Measurements from ENCODE around the gene CCDC68.

CCDC68 gene
- long read RNA-seq, partial matches to known transcripts: 0 of 1 reads
- long read RNA-seq, other reads (novel, unspliced or antisense): 1 of 1 reads

- TF ChIP-seq POLR2AphosphoS5 (IDR thresholded peaks at IDR 0.05; ENCODE audit: low read depth) (no peak), REST (IDR thresholded peaks at IDR 0.05; ENCODE audit: insufficient replicate concordance, low read depth) (no peak), GABPA (IDR thresholded peaks at IDR 0.05; ENCODE audit: low read depth) (no peak), CTCF (IDR thresholded peaks at IDR 0.05; ENCODE audit: insufficient read depth, low read length) (no peak), SPI1 (IDR thresholded peaks at IDR 0.05; ENCODE audit: borderline replicate concordance, low read depth) (no peak)
- Histone ChIP-seq H3K27ac (replicated peaks) (no peak within 1 kb of the TSS), H3K27me3 (ENCODE audit: insufficient read depth, poor library complexity, severe bottlenecking) (peaks cover 38% of the 10 kb centered on the region), H3K4me3 (replicated peaks; ENCODE audit: insufficient read depth, low read length) (no peak within 1 kb of the TSS)
- no peak for DNase-seq (ENCODE audit: low read depth in 1 of 2, low spot score in 1 of 2)
Observed at GRCh38 chr18:54958704-54959625, at the start of gene CCDC68. CCDC68 (minus strand) TSS chr18:54959461; CDS start chr18:54942791, 16,670 bp downstream.

GRCh38 chr18:55007602-55008001 is 48.3 kb upstream of the CCDC68 start:
- H3K4me3 ChIP-seq (replicated peaks; ENCODE audit: insufficient read depth, low read length): no peak overlapping the region
- peaks cover 9% of the 10 kb centered on the region for H3K27me3 ChIP-seq (ENCODE audit: insufficient read depth, poor library complexity, severe bottlenecking)
- TF ChIP-seq REST (IDR thresholded peaks at IDR 0.05; ENCODE audit: insufficient replicate concordance, low read depth): no peak
- TF ChIP-seq POLR2AphosphoS5 (IDR thresholded peaks at IDR 0.05; ENCODE audit: low read depth): no peak
- no peak for TF ChIP-seq SPI1 (IDR thresholded peaks at IDR 0.05; ENCODE audit: borderline replicate concordance, low read depth)
- no peak for TF ChIP-seq CTCF (IDR thresholded peaks at IDR 0.05; ENCODE audit: insufficient read depth, low read length)
- TF ChIP-seq GABPA (IDR thresholded peaks at IDR 0.05; ENCODE audit: low read depth): no peak
- no peak overlapping the region for H3K27ac ChIP-seq (replicated peaks)
- DNase-seq (ENCODE audit: low read depth in 1 of 2, low spot score in 1 of 2): no peak

GRCh38 chr18:55003695-55004094 is 44.4 kb upstream of the CCDC68 start:
- Histone ChIP-seq H3K27me3 (ENCODE audit: insufficient read depth, poor library complexity, severe bottlenecking) (peaks cover 9% of the 10 kb centered on the region), H3K4me3 (replicated peaks; ENCODE audit: insufficient read depth, low read length) (no peak overlapping the region), H3K27ac (replicated peaks) (no peak overlapping the region)
- DNase-seq (ENCODE audit: low read depth in 1 of 2, low spot score in 1 of 2): no peak
- TF ChIP-seq GABPA (IDR thresholded peaks at IDR 0.05; ENCODE audit: low read depth) (no peak), POLR2AphosphoS5 (IDR thresholded peaks at IDR 0.05; ENCODE audit: low read depth) (no peak), SPI1 (IDR thresholded peaks at IDR 0.05; ENCODE audit: borderline replicate concordance, low read depth) (no peak), REST (IDR thresholded peaks at IDR 0.05; ENCODE audit: insufficient replicate concordance, low read depth) (no peak)

Measured in HL-60 (cell line).